OCI-LY1 (cell line): ENCODE results near the gene OPHN1.

Experiments
- CTCF ChIP-seq: fragments of 200-600 bp; sonication (generic), shearing (Covaris generic); IDR thresholded peaks from 2 replicates; pipeline ENCODE4 v1.5.1; 2017; ENCODE audit warnings: mild to moderate bottlenecking, antibody characterized with exemption, low read length, moderate library complexity, mixed read lengths
- EZH2 ChIP-seq: fragments of 200-600 bp; sonication (generic), shearing (Covaris generic); IDR thresholded peaks from 2 replicates; pipeline ENCODE4 v1.8.0; 2017; ENCODE audit warnings: borderline replicate concordance, mixed run types, mild to moderate bottlenecking, antibody characterized with exemption, low read length, moderate library complexity, mixed read lengths

- TF ChIP-seq CTCF (no peak), EZH2 (no peak)
Observed at GRCh38 chrX:68383540-68383939, 49.8 kb downstream of the OPHN1 start.
